Peyer's patch (tissue), 4 donors: ENCODE results near the gene NLRP3.
"Not testable (repeated sequence)": the region's sequence is repeated elsewhere in the genome, so short reads cannot be mapped to it uniquely, and the experiment has no call there.

Experiments
- POLR2A ChIP-seq, 2 donors: fragments of 450-650 bp; IDR thresholded peaks; one replicate each; pipeline ENCODE4 v1.5.1; 2017; ENCODE audit warnings: antibody characterized with exemption in 2 of 2, mild to moderate bottlenecking in 2 of 2, moderate library complexity in 2 of 2
- TF ChIP-seq, protein P1 (sequence below), 6 experiments: fragments of 450-650 bp in 4 of 6; fragments of 200-600 bp in 2 of 6; sonication (generic) in 1 of 6; IDR thresholded peaks; one replicate each; pipeline ENCODE4 v1.5.1; 2017 to 2019; ENCODE audit warnings: antibody characterized with exemption in 6 of 6, mild to moderate bottlenecking in 3 of 6, moderate library complexity in 1 of 6

GRCh38 chr1:247476328-247477058 lies 60.5 kb downstream of the NLRP3 start:
- TF ChIP-seq, protein P1, sequence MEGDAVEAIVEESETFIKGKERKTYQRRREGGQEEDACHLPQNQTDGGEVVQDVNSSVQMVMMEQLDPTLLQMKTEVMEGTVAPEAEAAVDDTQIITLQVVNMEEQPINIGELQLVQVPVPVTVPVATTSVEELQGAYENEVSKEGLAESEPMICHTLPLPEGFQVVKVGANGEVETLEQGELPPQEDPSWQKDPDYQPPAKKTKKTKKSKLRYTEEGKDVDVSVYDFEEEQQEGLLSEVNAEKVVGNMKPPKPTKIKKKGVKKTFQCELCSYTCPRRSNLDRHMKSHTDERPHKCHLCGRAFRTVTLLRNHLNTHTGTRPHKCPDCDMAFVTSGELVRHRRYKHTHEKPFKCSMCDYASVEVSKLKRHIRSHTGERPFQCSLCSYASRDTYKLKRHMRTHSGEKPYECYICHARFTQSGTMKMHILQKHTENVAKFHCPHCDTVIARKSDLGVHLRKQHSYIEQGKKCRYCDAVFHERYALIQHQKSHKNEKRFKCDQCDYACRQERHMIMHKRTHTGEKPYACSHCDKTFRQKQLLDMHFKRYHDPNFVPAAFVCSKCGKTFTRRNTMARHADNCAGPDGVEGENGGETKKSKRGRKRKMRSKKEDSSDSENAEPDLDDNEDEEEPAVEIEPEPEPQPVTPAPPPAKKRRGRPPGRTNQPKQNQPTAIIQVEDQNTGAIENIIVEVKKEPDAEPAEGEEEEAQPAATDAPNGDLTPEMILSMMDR (IDR thresholded peaks at IDR 0.05): not testable (repeated sequence)
- not testable (repeated sequence) for TF ChIP-seq POLR2A (IDR thresholded peaks at IDR 0.05)
